Astrocyte (in vitro differentiated cells and primary cell): Measurements from ENCODE around the gene CDK8.

Experiments
- CTCF ChIP-seq: IDR thresholded peaks from 2 replicates; pipeline ENCODE4 v1.5.1; 2011; ENCODE audit warnings: low read depth, mild to moderate bottlenecking, inconsistent platforms, low read length, moderate library complexity; ENCODE audit not compliant: insufficient read depth
- EZH2 ChIP-seq: IDR thresholded peaks from 2 replicates; pipeline ENCODE4 v1.6.1; 2012; ENCODE audit warnings: mild to moderate bottlenecking, low read length, inconsistent platforms; ENCODE audit not compliant: insufficient read depth

GRCh38 chr13:26400545-26400944 lies 146.6 kb downstream of the CDK8 start:
- TF ChIP-seq CTCF (no peak), EZH2 (no peak)
